ENCODE results near the gene DCST1.

The DCST1 gene

DNA sequence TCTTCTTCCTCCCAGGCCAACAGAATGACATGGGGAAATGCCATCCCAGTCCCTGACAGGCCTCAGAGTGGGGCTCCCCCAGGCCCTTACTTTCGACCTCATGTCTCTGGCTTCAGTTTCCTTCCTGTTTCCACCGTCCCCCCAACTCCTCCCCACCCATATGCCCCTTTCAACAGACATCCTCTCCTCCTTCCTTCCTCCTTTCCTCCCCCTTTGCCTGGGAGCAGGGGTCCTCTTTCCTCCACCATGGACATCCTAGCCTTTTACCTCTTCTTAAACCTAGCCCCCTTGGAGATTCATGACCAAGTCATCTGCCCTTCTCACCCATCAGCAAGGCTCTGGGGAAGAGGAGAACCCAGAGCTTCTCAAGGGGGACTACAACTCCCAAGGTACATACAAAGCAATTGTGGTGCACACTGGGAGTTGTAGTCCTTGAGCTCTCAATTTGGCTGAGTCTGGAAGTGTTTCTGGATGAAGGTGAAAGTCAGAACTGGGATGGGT, 27.0 kb upstream of the DCST1 start:
- TF ChIP-seq POLR2AphosphoS5 (IDR thresholded peaks at IDR 0.05; ENCODE audit: low read depth, low read length) (no peak), SIN3A (IDR thresholded peaks at IDR 0.05; ENCODE audit: borderline replicate concordance, insufficient read depth, low read length) (no peak), TAF1 (IDR thresholded peaks at IDR 0.05; ENCODE audit: borderline replicate concordance, insufficient read depth, low read length) (no peak), FOXP2 (optimal IDR thresholded peaks at IDR 0.05; ENCODE audit: borderline replicate concordance, extremely low read depth, extremely low read length, insufficient read depth) (no peak)
- TF ChIP-seq, protein P1, sequence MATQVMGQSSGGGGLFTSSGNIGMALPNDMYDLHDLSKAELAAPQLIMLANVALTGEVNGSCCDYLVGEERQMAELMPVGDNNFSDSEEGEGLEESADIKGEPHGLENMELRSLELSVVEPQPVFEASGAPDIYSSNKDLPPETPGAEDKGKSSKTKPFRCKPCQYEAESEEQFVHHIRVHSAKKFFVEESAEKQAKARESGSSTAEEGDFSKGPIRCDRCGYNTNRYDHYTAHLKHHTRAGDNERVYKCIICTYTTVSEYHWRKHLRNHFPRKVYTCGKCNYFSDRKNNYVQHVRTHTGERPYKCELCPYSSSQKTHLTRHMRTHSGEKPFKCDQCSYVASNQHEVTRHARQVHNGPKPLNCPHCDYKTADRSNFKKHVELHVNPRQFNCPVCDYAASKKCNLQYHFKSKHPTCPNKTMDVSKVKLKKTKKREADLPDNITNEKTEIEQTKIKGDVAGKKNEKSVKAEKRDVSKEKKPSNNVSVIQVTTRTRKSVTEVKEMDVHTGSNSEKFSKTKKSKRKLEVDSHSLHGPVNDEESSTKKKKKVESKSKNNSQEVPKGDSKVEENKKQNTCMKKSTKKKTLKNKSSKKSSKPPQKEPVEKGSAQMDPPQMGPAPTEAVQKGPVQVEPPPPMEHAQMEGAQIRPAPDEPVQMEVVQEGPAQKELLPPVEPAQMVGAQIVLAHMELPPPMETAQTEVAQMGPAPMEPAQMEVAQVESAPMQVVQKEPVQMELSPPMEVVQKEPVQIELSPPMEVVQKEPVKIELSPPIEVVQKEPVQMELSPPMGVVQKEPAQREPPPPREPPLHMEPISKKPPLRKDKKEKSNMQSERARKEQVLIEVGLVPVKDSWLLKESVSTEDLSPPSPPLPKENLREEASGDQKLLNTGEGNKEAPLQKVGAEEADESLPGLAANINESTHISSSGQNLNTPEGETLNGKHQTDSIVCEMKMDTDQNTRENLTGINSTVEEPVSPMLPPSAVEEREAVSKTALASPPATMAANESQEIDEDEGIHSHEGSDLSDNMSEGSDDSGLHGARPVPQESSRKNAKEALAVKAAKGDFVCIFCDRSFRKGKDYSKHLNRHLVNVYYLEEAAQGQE (IDR thresholded peaks at IDR 0.05; ENCODE audit: insufficient read depth in 1 of 2, low read depth in 2 of 2, low read length in 2 of 2), result no peak

DNA sequence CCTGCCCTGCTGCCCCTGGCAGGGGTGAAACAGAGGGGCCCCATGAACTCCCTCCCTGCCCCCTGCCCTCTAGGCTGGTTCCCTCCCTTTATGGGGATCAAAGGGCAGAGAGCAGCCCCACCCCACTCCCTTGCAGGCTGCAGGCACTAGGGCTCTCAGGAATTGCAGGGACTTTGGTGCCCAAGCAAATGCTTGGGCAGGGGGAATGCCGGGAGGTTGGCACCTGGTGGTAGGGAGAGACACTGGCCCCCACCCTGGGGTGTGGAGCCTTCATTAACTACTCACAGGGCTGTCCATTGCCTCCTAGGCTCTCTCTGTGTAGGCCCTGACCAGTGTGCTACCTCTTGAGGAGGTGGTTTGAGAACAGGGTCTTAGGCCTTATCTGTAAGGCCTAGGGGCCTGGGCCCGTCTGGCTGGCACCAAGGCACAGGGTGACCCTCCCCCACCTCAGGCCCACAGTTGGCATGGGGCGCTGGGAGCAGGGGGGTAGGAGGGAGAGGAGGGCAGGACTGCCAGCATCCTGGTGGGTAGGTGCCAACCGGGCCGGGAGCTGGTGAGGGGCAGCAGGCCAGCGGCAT, 26.3 kb upstream of the DCST1 start:
- TF ChIP-seq POLR2AphosphoS5 (IDR thresholded peaks at IDR 0.05; ENCODE audit: low read depth, low read length) (no peak), TAF1 (IDR thresholded peaks at IDR 0.05; ENCODE audit: borderline replicate concordance, insufficient read depth, low read length) (no peak), FOXP2 (optimal IDR thresholded peaks at IDR 0.05; ENCODE audit: borderline replicate concordance, extremely low read depth, extremely low read length, insufficient read depth) (no peak), SIN3A (IDR thresholded peaks at IDR 0.05; ENCODE audit: borderline replicate concordance, insufficient read depth, low read length) (no peak)
- TF ChIP-seq, protein P1 (IDR thresholded peaks at IDR 0.05; ENCODE audit: insufficient read depth in 1 of 2, low read depth in 2 of 2, low read length in 2 of 2), result no peak

DNA sequence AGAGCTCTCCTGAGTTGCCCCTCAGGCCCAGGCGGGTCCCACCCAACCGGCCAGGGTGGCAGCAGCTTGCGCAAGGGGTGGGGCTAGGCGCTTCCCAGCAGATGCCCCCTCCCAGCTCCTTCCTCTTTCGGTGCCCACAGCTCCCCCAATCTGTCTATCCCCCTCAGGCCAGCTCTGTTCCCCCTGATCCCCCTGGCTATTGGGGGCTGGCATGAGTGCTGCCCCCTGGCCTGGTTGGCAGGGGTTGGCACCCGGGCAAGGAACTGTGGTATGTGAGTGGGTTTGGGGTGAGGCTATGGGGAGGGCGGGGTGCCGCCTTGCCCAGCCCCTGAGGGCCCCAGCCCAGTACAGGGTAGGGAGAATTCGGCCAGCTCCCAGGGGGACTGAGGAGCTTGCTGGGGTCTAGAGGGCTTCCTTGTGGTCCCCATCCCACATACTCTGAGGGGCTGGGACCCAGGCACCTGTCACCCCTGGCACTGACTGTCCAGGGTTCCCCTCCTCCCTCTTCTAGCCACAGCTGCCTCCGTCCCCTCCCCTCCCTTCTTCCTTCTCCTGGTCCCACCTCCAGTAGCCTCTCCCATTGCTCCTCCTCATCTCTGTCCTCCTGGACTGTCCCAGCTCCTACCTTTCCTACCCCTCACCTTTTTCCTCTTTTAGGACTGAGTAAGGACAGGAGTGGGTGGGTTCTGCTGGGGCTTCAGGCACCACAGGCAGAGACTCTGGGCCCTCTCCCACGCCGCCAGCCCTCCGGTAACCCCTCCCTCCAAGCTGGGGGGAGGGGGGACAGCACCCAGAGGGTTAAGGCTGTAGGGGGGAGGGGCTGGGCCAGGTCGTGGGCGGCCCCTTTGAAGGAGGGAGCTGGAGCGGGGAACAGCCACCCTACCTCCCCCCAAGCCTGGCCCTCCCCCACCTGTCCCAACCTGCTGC, 25.3 kb upstream of the DCST1 start:
- TF ChIP-seq SIN3A (IDR thresholded peaks at IDR 0.05; ENCODE audit: borderline replicate concordance, insufficient read depth, low read length), result no peak

DNA sequence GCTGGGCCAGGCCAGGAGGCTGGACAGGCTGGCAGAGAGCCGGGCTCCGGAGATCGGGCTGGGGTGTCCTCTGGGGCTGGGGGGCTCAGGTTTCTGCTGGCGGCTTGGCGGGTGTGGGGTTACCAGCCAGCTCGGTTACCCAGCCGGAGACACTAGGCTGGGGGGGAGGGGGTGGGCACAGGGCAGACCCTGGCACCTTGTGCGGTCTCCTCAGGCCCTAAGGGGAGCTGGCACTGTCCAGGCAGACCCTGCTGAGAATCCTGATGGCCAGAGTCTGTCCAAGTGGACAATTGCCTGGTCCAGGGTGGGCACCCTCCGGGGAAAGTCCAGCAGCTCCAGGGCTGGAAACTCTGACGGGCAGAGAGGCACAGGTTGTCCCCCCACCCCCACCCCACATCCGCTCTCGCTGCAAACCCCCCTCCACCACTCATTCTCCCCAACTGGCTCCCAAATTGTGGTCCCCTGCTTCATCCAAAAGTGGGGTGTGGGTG, 24.4 kb upstream of the DCST1 start:
- no peak for TF ChIP-seq FOXP2 (optimal IDR thresholded peaks at IDR 0.05; ENCODE audit: borderline replicate concordance, extremely low read depth, extremely low read length, insufficient read depth)
- no peak for TF ChIP-seq TAF1 (IDR thresholded peaks at IDR 0.05; ENCODE audit: borderline replicate concordance, insufficient read depth, low read length)
- no peak for TF ChIP-seq SIN3A (IDR thresholded peaks at IDR 0.05; ENCODE audit: borderline replicate concordance, insufficient read depth, low read length)
- TF ChIP-seq, protein P1 (IDR thresholded peaks at IDR 0.05; ENCODE audit: insufficient read depth in 1 of 2, low read depth in 2 of 2, low read length in 2 of 2), result no peak
- no peak for TF ChIP-seq POLR2AphosphoS5 (IDR thresholded peaks at IDR 0.05; ENCODE audit: low read depth, low read length)

DNA sequence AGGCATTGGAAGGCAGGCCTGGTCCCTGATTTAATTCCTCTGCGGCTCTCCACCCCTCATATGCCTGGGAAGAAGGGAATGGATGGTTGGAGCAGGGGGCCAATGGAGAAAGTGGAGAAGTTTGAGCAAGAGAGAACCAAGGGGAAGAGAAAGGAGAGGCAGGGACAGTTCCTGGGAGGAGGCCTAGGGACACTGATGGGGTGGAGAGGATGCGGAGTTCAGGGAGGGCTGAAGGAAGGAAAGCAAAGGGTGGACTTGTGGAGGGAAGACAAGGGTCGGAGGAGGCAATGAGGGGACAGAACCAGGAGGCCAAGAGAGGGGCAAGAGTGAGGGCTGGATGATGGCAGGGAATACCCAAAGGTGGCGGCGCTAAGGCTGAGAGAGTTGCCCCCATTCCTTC, 23.9 kb upstream of the DCST1 start:
- no peak for TF ChIP-seq POLR2AphosphoS5 (IDR thresholded peaks at IDR 0.05; ENCODE audit: low read depth, low read length)
- TF ChIP-seq SIN3A (IDR thresholded peaks at IDR 0.05; ENCODE audit: borderline replicate concordance, insufficient read depth, low read length), result no peak

All from PFSK-1 (cell line).